HG02763 (cell line): ENCODE measurements around the gene PTGDS.
"Not testable (repeated sequence)": the region's sequence is repeated elsewhere in the genome, so short reads cannot be mapped to it uniquely, and the experiment has no call there.

Experiments used
- ATAC-seq: cut with Tn5 transposase; IDR thresholded peaks from one replicate; pipeline ENCODE4 v1.9.1; 2021; ENCODE audit warnings: mild to moderate bottlenecking, moderate library complexity; ENCODE audit not compliant: unreplicated experiment

PTGDS gene

DNA sequence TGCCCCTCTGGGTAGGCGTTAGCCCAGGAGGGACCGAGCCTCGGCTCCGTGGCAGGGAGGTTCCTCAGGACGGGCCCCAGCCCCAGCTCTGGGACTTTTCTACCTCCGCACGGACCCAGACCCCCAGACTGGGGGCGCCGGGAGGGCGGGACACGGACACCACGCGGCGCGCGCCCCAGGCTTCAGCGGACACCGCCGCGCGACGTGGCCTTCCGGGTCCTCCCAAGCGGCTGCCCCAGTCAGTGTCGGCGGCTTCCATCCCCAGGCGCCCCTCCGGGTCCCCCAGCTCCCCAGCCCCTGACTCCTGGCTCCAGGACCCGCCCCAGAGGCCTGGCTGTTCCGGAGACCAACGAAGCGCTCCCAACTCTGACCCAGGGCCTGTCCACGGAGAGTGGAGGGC lies 8.5 kb downstream of the PTGDS start:
- ATAC-seq = no peak

DNA sequence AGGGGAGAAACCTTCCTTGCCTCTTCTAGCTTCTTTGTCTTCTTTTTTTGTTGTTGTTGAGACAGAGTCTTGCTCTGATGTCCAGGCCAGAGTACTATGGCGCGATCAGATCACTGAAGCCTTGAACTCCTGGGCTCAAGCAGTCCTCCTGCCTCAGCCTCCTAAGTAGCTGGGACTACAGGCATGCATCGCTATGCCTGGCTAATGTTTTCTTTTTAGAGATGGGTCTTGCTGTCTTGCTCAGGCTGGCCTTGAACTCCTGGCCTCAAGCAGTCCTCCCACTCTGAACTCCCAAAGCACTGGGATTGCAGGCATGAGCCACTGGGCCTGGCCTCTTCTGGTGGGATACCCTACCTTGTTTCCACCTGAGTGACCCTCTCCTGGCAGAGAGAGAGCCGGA lies 11.6 kb downstream of the PTGDS start:
- no peak for ATAC-seq

- no peak for ATAC-seq
Measured at GRCh38 chr9:136990242-136990911, 13.1 kb downstream of the PTGDS start.

DNA sequence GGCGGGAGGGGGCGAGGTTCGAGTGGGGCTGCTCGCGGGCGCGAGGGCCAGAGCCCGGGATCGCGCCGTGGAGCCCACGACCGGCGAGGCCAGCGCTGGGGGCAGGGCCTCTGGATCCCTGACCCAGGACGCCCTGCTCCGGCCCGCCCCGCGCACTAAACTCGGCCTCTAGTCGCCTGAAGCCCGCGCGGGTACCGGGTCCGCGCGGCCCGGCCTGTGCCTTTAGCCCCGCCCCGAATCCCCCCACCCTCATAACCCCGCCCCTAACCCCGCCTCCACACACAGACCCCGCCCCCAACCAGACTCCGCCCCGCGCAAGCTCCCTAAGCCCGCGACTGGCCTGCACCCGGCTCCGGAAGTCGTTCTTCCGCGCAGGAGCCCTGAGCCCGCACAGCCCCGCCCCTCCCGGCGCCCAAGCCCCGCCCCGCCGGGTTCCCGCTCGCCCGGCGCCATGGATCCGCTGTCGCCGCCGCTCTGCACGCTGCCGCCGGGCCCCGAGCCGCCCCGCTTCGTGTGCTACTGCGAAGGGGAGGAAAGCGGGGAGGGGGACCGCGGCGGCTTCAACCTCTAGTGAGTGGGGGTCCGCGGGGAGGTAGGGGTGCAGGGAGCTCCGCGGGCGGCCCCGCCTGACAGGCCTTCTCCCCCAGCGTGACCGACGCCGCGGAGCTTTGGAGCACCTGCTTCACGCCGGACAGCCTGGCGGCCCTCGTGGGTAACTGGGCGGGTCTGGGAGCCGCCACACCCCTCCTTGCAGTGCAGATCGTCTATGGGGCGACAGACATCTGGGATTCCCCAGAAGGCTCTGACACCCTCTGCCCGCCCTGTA lies 14.9 kb downstream of the PTGDS start, which contains the start of gene PAXX:
TSS of gene PAXX (plus strand) at position 430 of the 826 bp plus-strand sequence. CDS start at position 452, 22 bp downstream.
- peak; percentile 75 for ATAC-seq

DNA sequence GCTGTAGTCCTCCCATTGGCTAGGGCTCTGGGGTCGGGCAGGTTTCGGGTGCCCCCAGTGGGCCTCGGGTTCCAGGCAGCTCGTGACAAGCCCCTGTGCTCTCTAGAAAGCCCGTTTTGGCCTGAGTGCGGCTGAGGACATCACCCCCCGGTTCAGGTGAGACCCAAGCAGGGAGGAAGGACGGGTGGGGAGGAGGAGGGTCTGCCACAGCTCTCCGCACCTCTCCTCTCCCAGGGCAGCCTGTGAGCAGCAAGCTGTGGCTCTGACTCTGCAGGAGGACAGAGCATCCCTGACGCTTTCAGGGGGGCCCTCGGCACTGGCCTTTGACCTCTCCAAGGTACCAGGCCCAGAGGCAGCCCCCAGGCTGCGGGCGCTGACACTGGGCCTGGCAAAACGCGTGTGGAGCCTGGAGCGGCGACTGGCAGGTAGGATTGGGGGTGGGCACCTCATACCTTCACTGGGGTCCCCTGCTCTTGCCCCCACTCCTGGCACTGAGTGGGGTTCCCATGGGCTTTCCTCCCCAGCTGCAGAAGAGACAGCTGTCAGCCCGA lies 15.6 kb downstream of the PTGDS start:
- no peak for ATAC-seq

DNA sequence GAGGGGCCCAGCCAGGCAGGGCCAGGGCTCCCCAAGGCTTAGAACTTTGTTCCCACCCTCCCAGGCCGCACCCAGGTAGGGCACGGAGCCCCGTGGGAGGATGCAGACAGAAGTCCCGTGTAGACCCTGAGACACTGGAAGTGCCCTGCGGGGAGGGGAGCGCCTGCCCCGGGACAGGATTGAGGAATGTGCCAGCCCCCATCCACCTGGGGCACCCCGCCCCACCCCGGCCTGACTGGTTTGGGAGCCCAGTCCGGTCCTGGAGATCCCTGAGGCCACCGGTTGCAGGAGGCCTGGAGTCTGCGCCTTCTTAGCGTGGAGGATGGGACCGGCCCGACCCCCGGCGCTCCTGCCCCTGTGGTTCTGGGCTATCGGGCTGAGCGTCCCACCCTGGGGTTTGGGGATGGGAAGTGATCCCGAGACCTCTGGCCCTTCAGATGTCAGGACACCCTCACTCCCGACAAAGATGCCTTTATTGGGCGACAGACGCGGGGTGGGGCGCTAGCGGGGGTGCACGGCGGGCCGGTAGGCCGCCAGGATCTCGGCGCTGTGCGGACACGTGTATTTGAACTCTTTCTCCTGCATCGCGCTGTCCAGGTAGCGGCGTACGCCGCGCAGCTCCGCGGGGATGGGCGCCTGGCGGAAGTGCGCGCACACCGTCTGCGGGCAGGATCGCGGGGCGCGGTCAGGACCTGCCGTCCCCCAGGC lies 17.0 kb downstream of the PTGDS start:
- no peak for ATAC-seq

GRCh38 chr9:136994888-136995230 lies 17.6 kb downstream of the PTGDS start:
- ATAC-seq = no peak

DNA sequence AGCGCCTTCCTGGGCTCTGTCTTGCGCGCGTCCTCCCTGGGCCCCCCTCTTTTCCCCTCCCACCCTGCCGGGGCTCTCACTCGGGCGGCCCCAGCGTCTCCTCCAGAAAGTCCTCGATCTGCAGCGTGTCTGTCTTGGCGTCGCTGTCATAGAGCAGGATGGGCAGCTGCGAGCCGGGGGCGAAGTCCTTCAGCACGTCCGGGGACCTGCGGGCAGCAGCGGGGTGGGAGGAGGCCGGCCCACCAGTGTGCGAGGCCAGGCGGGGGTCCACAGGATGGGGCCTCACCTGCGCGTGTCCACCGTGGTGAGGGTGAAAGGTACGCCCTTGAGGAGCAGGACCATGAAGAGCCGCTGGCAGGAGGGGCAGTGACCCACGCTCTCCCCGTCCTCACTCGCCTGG lies 18.1 kb downstream of the PTGDS start:
- no peak for ATAC-seq

DNA sequence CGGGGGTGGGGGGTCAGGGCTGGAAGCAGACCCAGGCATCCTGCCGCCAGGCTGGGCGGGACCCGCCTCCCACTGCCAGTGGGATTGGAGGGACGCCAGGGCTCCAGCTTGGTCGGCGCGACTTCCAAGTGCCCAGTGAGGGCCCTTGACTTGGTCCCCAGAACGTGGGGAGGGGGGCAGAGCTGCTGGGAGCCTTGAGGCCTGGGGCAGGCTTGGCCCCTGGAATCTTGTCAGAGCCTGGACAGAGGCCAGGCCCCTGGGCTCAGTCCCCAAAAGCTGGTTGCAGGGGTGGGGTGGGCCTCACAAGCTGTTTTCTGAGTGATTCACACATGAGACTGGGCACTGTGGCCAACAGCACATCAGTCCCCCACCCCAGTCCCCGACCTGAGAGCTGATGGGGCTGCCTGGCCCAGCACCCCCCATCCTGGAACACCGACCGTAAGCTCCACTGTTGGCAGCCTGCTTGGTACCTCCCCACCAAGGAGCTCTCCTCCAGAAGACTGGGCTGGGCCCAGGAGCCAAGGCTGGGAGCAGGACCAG lies 18.5 kb downstream of the PTGDS start:
- no peak for ATAC-seq

DNA sequence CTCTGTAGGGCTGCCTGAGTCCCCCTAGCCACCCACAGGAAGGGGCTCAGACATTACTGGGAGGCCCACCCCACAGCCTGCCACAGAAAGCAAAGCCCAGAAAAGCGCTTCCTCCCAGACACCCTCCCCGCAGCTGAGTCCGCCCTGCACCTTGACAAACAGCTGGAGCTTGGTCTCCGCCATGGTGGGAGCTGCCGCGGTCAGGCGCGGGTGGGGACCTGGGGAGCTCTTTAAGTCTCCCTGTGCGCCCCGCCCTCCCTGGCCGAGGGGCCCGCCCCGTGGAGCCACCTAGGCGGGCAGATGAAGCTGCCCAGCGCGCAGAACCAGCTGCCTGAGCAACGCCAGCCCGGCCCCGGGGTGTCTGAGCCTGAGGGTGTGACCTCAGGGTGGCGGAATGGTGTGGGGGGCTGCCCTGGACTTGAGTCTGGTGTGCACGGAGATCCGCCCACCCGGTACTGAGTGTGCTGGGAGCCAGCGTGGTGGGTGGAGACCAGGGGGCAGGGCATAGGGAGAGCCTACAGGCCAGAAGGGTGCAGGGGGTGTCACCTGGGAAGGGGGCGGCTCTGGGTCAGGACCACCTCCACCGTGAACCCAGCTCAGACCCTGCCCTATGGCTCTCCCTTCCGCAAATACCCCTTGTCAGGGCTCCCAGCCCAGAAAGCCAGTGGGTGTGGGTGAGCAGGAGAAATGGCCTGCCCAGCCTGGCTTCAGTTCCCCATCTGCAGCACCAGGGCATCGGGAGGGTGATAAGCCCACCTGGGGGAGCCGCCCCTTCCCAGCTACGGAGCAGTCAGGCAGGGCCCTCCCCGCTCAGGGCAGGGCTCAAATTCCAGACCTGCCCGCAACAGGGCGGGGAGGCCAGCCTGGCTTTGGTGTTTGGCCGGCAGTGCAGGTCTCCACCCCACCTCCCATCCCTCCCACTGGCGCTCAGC lies 19.3 kb downstream of the PTGDS start, which contains the start of gene CLIC3:
TSS of gene CLIC3 (minus strand) at position 208 of the 932 bp plus-strand sequence. CDS start at position 183, 25 bp downstream.
- ATAC-seq = no peak

GRCh38 chr9:136997371-136997770 lies 20.1 kb downstream of the PTGDS start:
- ATAC-seq = no peak

DNA sequence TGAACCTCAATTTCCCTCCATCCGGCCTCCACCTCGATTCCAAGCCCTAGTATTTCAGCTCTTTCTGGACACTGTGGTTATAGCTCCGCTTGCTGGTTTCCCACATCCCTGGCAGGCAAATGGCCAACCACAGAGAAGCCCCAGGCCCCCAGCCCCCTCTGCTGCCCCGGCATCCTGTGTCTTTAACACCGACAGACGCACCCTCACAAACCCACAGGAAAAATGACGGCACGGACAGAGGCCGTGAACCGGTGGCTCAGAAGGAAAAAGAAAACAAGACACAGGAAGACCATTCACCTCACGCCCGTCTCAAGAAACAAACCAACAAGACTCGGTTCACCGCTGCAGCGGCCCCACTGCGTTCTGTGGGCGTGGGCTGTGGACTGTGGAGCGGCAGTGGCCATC lies 20.5 kb downstream of the PTGDS start:
- no peak for ATAC-seq

DNA sequence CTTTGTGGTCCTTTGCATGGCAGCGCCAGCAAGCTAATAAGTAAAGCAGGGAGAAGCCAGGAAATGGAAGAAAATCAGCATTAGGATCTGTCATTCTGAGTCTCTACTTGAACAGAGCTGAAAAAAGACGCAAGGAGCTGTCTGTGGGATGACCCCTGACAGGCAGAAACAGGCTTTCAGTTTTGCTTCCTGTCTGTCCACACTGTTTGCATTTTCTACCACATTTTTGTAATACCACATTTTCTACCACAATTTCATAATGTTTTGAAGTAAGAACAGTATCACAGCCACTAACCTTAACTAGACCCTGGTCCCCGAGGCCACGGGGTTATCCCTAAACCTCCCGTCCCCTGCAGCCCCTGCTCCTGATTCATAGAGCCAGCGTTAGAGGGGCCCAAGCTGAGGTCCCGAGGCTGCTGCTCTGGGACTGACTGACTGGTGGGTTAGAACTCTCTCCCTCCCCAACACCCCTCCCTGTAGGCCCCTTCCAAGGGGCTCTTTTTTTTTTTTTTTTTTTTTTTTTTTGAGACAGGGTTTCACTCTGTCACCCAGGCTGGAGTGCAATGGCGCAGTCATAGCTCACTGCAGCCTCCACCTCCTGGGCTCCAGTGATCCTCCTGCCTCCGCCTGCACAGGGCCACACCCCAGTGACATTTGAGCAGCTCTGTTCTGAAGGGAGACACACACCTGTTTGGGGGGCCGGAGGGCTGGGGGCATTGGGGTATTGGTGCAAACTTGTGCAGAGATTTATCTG lies 23.1 kb downstream of the PTGDS start:
- ATAC-seq = peak; percentile 63

DNA sequence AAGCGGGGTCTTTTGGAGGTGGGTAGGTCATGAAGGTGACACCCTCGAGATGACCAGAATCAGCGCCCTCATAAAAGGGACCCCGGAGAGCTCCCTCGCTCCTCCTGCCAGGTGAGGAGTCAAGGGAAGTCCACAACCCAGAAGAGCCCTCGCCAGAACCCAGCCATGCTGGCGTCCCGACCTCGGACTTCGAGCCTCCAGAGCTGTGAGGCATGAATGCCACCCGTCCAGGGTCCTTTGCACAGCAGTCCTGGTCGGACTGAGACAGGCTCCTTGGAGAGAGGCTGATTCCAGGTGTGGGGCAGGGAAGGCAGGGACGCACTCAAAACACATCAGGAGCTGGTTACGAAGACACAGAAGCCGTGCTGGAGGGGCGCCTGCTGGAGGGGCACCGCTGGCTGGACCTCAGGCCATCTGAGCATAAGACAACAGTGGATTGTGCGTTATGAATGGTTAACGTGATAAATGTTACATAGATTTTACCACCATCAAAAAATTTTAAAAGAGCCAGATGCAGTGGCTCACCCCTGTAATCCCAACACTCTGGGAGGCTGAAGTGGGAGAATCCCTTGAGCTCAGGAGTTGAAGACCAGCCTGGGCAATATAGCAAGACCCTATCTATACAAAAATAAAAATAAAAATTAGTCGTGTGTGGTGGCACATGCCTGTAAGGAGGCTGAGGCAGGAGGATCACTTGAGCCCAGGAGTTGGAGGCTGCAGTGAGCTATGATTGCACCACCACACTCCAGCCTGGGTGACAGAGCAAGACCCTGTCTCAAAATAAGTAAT lies 24.7 kb downstream of the PTGDS start:
- no peak for ATAC-seq

DNA sequence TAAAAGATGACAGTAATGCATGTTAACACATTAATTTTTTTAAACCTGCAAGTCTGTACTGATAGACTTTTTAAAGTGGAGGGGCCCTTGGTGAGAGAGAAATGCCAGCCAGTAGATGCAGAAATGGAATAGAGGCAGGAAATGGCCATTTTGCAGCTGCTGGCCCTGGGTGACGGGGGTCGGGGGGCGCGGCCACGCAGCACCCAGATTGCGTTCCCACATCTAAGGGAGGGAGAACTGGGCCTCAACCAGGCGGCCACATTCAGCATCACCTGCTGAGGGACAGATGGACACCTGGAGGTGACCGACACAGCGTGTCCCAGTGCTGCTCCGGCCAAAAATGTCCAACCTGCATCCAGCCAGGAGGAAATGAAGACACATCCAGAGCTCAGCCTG lies 25.3 kb downstream of the PTGDS start:
- no peak for ATAC-seq

DNA sequence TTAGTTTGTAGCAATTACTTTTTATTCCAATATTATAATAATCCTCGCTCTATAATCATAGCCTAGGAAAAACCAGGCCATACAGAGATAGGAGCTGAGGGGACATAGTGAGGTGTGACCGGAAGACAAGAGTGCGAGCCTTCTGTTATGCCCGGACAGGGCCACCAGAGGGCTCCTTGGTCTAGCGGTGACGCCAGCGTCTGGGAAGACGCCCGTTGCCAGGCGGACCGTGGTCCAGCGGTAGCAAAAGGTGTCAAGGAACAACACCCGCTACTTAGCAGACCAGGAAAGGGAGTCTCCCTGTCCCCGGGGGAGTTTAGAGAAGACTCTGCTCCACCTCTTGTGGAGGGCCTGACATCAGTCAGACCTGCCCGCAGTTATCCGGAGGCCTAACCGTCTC lies 27.0 kb downstream of the PTGDS start:
- ATAC-seq = not testable (repeated sequence)

- no peak for ATAC-seq
Measured at GRCh38 chr9:137006116-137007003, 29.1 kb downstream of the PTGDS start.
